Activated naive CD8-positive, alpha-beta T cell treated with anti-CD3 and anti-CD28 coated beads, Interleukin-2, amount 10 ng/mL, durations not matched to agents 7 days and 5 days (primary cell): ENCODE results near the gene TOR2A. TPM values are rescaled to one million over a fixed set of nuclear protein-coding genes. Genes with fewer than 3 reads are reported as not detected.

ENCODE experiments used
- ATAC-seq: fragments of 150-1000 bp; cut with Tn5 transposase; one replicate; pipeline ENCODE4 v1.10.0; 2021; ENCODE audit warnings: low read depth, moderate library complexity
- POLR2A ChIA-PET: fragments of 350-600 bp; sonication (Branson Sonifier 250); formaldehyde crosslinking; loops from one replicate; lab custom pipeline; 2021; ENCODE audit warnings: antibody characterized with exemption; lab: Charles Lee
- DNase-seq: peaks from one replicate; pipeline ENCODE4 v3.0.0; 2021
- H3K27ac Mint-ChIP-seq: one replicate; pipeline ENCODE4 v1.8.0; 2022; ENCODE audit warnings: mild to moderate bottlenecking, mixed read lengths
- H3K27me3 Mint-ChIP-seq: one replicate; pipeline ENCODE4 v1.8.0; 2022; ENCODE audit warnings: mild to moderate bottlenecking, moderate library complexity, mixed read lengths
- H3K36me3 Mint-ChIP-seq: one replicate; pipeline ENCODE4 v1.8.0; 2021; ENCODE audit warnings: mild to moderate bottlenecking, mixed read lengths
- H3K4me1 Mint-ChIP-seq: one replicate; pipeline ENCODE4 v1.8.0; 2021; ENCODE audit warnings: mixed read lengths
- H3K4me3 Mint-ChIP-seq: one replicate; pipeline ENCODE4 v1.8.0; 2022; ENCODE audit warnings: mild to moderate bottlenecking, moderate library complexity, mixed read lengths
- H3K9me3 Mint-ChIP-seq: one replicate; pipeline ENCODE4 v1.8.0; 2021; ENCODE audit warnings: mixed read lengths
- total RNA-seq, 2 experiments: library from RNA; stranded (reverse); gene quantifications; one replicate each; pipeline ENCODE4 v1.2.3, GENCODE V29; 2021

TOR2A gene
- total RNA-seq, 2 experiments from 2014 or later, result 21.7 to 24.4 TPM

DNA sequence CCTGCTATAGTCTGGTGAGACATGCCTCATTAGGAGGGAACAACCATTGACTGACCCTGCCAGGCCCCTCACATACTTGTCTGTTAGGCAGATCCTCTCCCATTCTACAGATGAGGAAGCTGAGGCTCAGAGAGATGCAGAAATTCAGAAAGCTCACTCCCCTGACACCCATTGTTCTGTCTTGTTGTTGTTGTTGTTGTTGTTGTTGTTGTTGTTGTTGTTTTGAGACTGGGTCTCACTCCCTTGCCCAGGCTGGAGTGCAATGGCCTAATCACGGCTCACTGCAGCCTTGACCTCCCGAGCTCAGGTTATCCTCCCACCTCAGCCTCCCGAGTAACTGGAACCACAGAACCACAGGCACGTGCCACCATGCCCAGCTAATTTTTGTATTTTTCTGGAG lies 41.4 kb downstream of the TOR2A start:
- ATAC-seq (no peak), DNase-seq (no peak)
- Mint-ChIP-seq H3K36me3 (no peaks in the 10 kb centered on the region), H3K4me1 (no peaks in the 10 kb centered on the region), H3K4me3 (no peak overlapping the region), H3K27ac (no peak overlapping the region), H3K9me3 (no peaks in the 10 kb centered on the region), H3K27me3 (peaks cover 2% of the 10 kb centered on the region)
- POLR2A ChIA-PET, result no interaction called here

DNA sequence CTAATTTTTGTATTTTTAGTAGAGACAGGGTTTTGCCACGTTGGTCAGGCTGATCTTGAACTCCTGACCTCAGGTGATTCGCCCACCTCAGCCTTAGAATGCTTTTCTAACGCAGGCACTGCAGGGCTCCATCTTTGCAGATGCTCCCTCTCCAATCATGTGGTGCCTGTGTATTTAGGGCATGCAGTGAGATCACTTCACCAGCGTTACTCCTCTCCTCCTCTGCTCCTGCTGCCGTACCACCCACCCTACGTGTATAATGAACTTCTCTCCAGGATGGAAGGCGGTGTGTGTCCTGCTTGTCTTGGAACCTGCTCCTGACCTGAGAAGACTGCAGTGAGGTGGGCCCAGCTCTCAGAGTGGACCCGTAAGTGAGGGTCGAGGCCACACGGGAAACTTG lies 42.0 kb downstream of the TOR2A start:
- Mint-ChIP-seq H3K9me3 (no peaks in the 10 kb centered on the region), H3K27me3 (peaks cover 2% of the 10 kb centered on the region), H3K27ac (no peak overlapping the region), H3K36me3 (no peaks in the 10 kb centered on the region), H3K4me3 (no peak overlapping the region), H3K4me1 (no peaks in the 10 kb centered on the region)
- POLR2A ChIA-PET, result no interaction called here
- ATAC-seq (no peak), DNase-seq (no peak)

DNA sequence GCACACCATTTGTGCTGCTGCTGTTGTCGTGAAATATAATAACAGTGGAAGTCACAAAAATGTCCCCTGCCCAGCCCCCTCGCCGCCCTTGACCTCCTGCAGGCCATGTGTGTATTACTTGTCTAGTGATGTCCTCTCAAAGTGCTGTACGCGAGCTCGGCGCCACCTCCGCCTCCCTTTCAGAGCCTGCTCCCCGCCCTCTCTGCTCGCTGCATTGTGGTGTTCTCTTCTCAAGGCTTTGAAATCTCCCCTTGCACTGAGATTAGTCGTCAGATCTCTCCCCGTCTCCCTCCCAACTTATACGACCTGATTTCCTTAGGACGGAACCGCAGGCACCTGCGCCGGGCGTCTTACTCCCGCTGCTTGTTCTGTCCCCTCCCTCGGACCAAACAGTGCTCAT lies 43.0 kb downstream of the TOR2A start:
- ATAC-seq (no peak), DNase-seq (no peak)
- H3K4me1 Mint-ChIP-seq, result no peaks in the 10 kb centered on the region
- H3K9me3 Mint-ChIP-seq, result no peaks in the 10 kb centered on the region
- no peak overlapping the region for H3K27ac Mint-ChIP-seq
- H3K27me3 Mint-ChIP-seq, result peaks cover 2% of the 10 kb centered on the region
- H3K36me3 Mint-ChIP-seq, result no peaks in the 10 kb centered on the region
- H3K4me3 Mint-ChIP-seq, result no peak overlapping the region
- POLR2A ChIA-PET, result interaction anchor here (0.7 kb wide), 1 partner anchor 225 kb away, joined by 4 read pairs; the partner anchor contains the start of gene ST6GALNAC4

DNA sequence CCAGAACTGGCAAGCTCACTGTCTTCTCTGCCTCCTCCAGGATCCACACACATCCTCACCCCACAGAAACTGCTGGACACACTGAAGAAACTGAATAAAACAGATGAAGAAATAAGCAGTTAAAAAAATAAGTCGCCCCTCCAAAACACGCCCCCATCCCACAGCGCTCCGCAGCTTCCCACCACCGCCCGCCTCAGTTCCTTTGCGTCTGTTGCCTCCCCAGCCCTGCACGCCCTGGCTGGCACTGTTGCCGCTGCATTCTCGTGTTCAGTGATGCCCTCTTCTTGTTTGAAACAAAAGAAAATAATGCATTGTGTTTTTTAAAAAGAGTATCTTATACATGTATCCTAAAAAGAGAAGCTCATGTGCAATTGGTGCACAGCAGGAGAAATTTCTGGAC lies 44.4 kb downstream of the TOR2A start:
- POLR2A ChIA-PET, result no interaction called here
- H3K9me3 Mint-ChIP-seq, result no peaks in the 10 kb centered on the region
- no peaks in the 10 kb centered on the region for H3K4me1 Mint-ChIP-seq
- H3K4me3 Mint-ChIP-seq, result no peak overlapping the region
- ATAC-seq (no peak), DNase-seq (no peak)
- H3K27me3 Mint-ChIP-seq, result peaks cover 2% of the 10 kb centered on the region
- H3K36me3 Mint-ChIP-seq, result no peaks in the 10 kb centered on the region
- H3K27ac Mint-ChIP-seq, result no peak overlapping the region

DNA sequence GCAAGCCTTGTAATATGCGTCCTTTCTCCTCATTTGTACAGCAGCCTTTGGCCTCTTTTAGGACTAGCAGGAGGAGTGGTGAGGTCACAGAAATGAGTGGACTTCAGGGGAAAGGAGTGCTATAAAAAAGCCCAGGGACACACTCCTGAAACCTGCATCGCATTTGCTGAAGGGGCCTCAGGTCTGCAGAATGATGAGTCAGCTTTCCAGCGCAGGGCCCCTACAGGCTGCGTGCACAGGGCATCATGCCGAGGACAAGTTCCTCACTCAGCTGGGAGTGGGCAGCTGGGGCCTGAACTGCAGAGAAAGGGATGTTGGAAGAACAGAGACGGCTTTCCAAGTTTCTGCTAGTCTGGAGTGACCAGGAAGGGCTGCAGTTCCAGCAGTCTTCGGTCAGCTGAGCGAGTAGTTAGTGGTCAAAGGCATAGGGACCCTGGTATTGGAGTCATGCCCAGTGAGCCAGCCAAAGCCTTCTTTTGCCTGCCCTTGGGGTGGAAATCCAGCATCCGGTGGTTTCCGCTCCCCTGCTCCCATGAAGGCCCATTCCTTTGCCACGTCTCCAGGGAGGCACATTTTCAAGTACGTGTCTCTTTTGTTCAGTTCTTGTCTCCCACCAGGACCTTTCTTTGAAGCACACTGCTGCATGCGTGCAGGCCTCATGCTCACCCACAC lies 45.6 kb downstream of the TOR2A start:
- no peaks in the 10 kb centered on the region for H3K9me3 Mint-ChIP-seq
- H3K36me3 Mint-ChIP-seq, result no peaks in the 10 kb centered on the region
- H3K4me3 Mint-ChIP-seq, result no peak overlapping the region
- no peak overlapping the region for H3K27ac Mint-ChIP-seq
- no peak for ATAC-seq
- peaks cover 2% of the 10 kb centered on the region for H3K27me3 Mint-ChIP-seq
- DNase-seq, result no peak
- POLR2A ChIA-PET, result no interaction called here
- no peaks in the 10 kb centered on the region for H3K4me1 Mint-ChIP-seq

DNA sequence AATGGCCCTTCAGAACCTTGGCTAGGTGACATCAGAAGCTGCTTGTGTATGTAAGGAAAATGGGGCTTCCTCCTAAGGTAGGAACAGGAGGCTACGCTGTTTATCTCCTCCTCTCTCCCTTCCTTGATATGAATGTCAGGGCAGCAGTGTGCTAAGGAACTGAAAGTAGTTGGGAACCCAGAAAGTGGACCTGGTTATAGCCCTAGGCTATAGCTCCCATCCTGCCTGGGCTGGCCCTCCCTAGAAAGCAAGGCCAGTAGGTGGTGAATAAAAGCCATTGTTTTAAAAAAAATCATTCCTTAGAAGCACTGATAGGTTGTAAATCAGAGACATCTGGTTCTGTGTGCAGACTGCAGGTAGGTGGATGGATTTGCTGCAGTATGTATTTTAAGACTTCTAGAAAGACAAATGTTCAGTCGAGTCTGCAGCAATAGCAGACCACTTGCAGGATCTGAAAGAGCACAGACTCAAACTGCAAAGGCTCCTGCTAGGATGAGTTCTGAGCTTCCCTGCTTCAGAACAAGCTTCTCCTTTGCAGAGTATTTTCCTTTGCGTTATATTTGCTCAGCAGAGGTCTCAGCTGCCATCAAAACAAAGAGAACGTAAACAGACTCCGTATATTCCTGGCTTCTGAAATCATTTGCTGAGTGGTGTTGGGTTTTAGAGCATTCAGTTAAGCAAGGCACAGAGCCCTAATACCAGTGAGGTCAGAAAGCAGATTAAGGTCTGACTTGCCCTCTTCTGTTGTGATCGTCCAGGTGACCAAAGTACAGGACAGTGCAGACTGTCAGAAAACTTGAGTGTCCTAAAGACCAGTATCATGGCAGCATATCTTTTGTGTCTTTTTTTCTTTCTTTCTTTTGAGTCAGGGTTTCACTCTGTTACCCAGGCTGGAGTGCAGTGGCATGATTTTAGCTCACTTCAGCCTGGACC lies 48.4 kb downstream of the TOR2A start:
- H3K9me3 Mint-ChIP-seq, result no peaks in the 10 kb centered on the region
- H3K4me3 Mint-ChIP-seq, result no peak overlapping the region
- POLR2A ChIA-PET, result no interaction called here
- peaks cover 2% of the 10 kb centered on the region for H3K27me3 Mint-ChIP-seq
- ATAC-seq (no peak), DNase-seq (no peak)
- no peak overlapping the region for H3K27ac Mint-ChIP-seq
- no peaks in the 10 kb centered on the region for H3K36me3 Mint-ChIP-seq
- H3K4me1 Mint-ChIP-seq, result no peaks in the 10 kb centered on the region

DNA sequence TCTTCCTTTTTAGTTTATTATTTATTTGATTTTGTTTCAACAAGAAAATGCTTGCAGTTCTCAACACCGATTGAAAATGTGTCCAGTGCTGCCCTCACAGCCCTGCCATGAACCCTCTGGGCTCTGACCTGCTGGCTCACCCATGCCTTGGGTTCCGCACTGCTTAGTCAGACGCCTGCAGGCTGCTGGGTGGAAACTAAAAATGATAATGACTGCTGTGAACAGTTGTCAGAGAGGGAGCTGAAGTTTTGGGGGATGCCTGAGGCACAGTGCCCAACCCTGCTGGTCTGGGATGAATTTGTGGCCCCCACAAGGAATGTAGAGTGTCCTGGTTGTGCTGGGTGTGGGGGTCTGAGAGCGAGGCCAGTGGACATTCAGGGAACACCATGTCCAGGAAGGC lies 50.5 kb downstream of the TOR2A start:
- Mint-ChIP-seq H3K4me3 (no peak overlapping the region), H3K27ac (no peak overlapping the region), H3K4me1 (no peaks in the 10 kb centered on the region), H3K36me3 (no peaks in the 10 kb centered on the region), H3K9me3 (no peaks in the 10 kb centered on the region), H3K27me3 (no peaks in the 10 kb centered on the region)
- no peak for ATAC-seq
- POLR2A ChIA-PET, result no interaction called here
- DNase-seq, result no peak

DNA sequence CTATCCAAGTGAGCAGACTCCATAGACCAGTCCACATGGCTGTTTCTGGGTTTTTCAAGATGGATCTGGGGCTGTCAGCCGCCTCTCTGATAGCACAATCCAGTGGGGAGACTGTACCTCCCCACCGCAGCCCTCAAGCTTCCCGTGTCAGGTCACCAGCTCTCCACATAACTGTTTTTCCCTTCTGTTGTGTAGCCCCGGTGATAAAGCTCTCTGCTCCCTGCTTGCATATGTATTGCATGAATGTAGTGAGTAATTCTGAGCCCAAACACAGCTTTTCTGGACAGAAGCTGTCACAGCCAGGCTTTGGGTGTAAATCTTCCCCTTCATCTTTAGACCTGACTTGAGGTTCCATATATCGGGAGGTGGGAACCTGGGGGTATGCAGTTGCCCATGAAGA lies 51.4 kb downstream of the TOR2A start:
- H3K4me1 Mint-ChIP-seq, result no peaks in the 10 kb centered on the region
- no peaks in the 10 kb centered on the region for H3K27me3 Mint-ChIP-seq
- no peak overlapping the region for H3K4me3 Mint-ChIP-seq
- POLR2A ChIA-PET, result interaction anchor here (0.7 kb wide), 1 partner anchor 17 kb away, joined by 3 read pairs; no protein-coding TSS in a partner anchor
- H3K9me3 Mint-ChIP-seq, result no peaks in the 10 kb centered on the region
- no peak overlapping the region for H3K27ac Mint-ChIP-seq
- peaks cover 2% of the 10 kb centered on the region for H3K36me3 Mint-ChIP-seq
- no peak for ATAC-seq
- no peak for DNase-seq

DNA sequence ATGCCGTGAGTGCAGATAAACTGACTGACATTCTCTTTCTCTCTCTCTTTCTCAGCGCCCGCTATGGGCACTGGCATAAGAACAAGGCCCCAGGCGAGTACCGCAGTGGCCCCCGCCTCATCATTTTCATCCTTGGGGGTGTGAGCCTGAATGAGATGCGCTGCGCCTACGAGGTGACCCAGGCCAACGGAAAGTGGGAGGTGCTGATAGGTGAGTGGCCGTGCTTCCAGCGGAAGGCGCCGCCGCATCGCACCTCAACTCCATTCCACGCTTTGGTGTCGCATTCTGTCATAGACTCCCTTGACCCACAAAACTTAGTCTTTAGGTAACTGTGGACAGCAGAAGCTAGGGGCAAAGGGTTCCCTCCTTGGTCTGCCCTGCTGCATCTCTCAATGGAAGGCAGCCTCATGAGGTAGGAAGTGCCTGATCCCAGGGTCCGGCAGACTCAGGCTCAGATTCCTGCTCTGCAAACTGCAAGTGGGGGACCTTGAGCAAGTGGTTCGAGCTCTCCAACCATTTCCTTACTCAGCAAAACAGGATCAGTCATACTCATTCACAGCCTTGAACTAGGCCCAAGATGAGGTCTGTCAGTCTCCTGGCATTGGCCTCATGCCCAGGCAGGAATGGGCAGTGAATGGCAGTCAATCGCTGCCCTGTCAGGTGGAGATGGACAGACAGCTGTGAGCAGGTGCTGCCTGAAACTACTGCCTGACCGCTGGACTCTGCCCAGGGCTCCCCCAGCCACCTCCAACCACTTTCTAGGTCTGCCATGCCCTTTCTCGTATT lies 52.5 kb downstream of the TOR2A start:
- Mint-ChIP-seq H3K9me3 (no peaks in the 10 kb centered on the region), H3K36me3 (peaks cover 2% of the 10 kb centered on the region), H3K4me3 (no peak overlapping the region), H3K27me3 (no peaks in the 10 kb centered on the region), H3K27ac (no peak overlapping the region), H3K4me1 (no peaks in the 10 kb centered on the region)
- no peak for DNase-seq
- no peak for ATAC-seq
- POLR2A ChIA-PET, result no interaction called here

Other genes starting within 250 kb of the TOR2A start
- gene STXBP1, start 123.0 kb downstream of the TOR2A start, total RNA-seq, result 10 to 100 TPM; 19.8 to 21.7 TPM
- gene CFAP157, start 28.3 kb downstream of the TOR2A start, total RNA-seq, result under 1 TPM in 1 of 2 experiments, not detected in 1; 0.23 TPM
- gene PTRH1, start 19.6 kb downstream of the TOR2A start, total RNA-seq, result 10 to 100 TPM in 1 of 2 experiments, 1 to 10 TPM in 1; 9.9 to 13.1 TPM
- 1 to 10 TPM; 4.4 to 5.3 TPM for gene TTC16, start 19.2 kb downstream of the TOR2A start, total RNA-seq
- gene SH2D3C, start 43.4 kb upstream of the TOR2A start, total RNA-seq, result 10 to 100 TPM; 64.6 to 67.1 TPM
- 100 to 1,000 TPM; 134 to 136 TPM for gene CDK9, start 50.7 kb upstream of the TOR2A start, total RNA-seq
- 100 to 1,000 TPM; 108 to 109 TPM for gene FPGS, start 67.6 kb upstream of the TOR2A start, total RNA-seq
- 10 to 100 TPM; 19.7 to 20.1 TPM for gene ENG, start 119.4 kb upstream of the TOR2A start, total RNA-seq
- gene AK1, start 142.4 kb upstream of the TOR2A start, total RNA-seq, result 10 to 100 TPM; 46.8 to 54.6 TPM
- gene ST6GALNAC6, start 164.3 kb upstream of the TOR2A start, total RNA-seq, result 100 to 1,000 TPM; 105 to 112 TPM
- gene ST6GALNAC4, start 181.7 kb upstream of the TOR2A start, total RNA-seq, result 10 to 100 TPM; 51.1 to 59.5 TPM
- 1 to 10 TPM; 1.5 to 1.9 TPM for gene PIP5KL1, start 195.5 kb upstream of the TOR2A start, total RNA-seq
- gene DPM2, start 202.6 kb upstream of the TOR2A start, total RNA-seq, result 10 to 100 TPM; 49.2 to 54.2 TPM
- 100 to 1,000 TPM; 329 to 366 TPM for gene EEIG1, start 245.7 kb upstream of the TOR2A start, total RNA-seq